Tibial nerve (tissue), 4 donors: ENCODE measurements around the gene SMOC1.

Source experiments
- CTCF ChIP-seq, 5 experiments: fragments of 200-600 bp in 3 of 5; fragments of 450-650 bp in 2 of 5; sonication (generic) in 3 of 5; IDR thresholded peaks; one replicate each; pipeline ENCODE4 v1.5.1; 2016 to 2019; ENCODE audit warnings: antibody characterized with exemption in 5 of 5, mild to moderate bottlenecking in 3 of 5, moderate library complexity in 2 of 5
- EP300 ChIP-seq, 2 donors: sonication (generic); formaldehyde crosslinking; IDR thresholded peaks; one replicate each; pipeline ENCODE4 v1.6.1; 2017; ENCODE audit warnings: antibody characterized with exemption in 2 of 2, mild to moderate bottlenecking in 1 of 2
- POLR2A ChIP-seq, 2 donors: fragments of 450-650 bp; IDR thresholded peaks; one replicate each; pipeline ENCODE4 v1.6.1; 2017; ENCODE audit warnings: antibody characterized with exemption in 2 of 2, mild to moderate bottlenecking in 2 of 2, moderate library complexity in 2 of 2

GRCh38 chr14:69877492-69877891 is 1.7 kb upstream of the SMOC1 start:
- TF ChIP-seq CTCF (IDR thresholded peaks at IDR 0.05), result peak in 4 of 5 experiments; percentile 25 to 43 (median 34)
- no peak for TF ChIP-seq EP300 (IDR thresholded peaks at IDR 0.05)
- TF ChIP-seq POLR2A (IDR thresholded peaks at IDR 0.05), result no peak
